GM12864 (cell line): Measurements from ENCODE around the gene ABCD2.
"Not testable (repeated sequence)": the region's sequence is repeated elsewhere in the genome, so short reads cannot be mapped to it uniquely, and the experiment has no call there.

ENCODE experiments used
- DNase-seq: peaks from one replicate; pipeline ENCODE4 v3.0.0-alpha.2; 2011; ENCODE audit warnings: low read depth
- H3K4me3 ChIP-seq: 2 replicates; pipeline ENCODE4 v1.5.1; 2011; ENCODE audit warnings: mild to moderate bottlenecking, low read depth, low read length, control low read depth
- TF ChIP-seq, protein P1 (sequence below): IDR thresholded peaks from 2 replicates; pipeline ENCODE4 v1.5.1; 2011; ENCODE audit warnings: low read depth, mild to moderate bottlenecking, moderate library complexity, low read length, control low read depth, inconsistent platforms; ENCODE audit errors: missing control alignments

ABCD2 gene

DNA sequence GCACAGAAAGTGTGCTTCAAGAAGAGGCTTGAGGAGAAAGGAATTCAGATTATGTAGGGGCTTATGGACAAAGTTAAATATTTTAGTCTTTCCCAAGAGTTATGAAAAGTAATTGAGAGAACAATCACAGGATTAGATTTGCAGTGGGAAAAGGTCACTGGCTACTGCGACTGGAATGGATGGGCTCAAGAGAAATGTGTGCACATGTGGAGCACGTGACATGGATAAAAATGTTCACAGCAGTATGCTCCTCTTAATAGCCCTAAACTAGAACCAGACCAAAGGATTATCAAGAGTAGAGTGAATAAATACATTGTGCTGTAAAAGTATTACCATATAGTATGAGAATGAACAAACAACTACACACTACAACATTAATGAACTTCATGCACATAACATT, 78.1 kb downstream of the ABCD2 start:
- TF ChIP-seq, protein P1, sequence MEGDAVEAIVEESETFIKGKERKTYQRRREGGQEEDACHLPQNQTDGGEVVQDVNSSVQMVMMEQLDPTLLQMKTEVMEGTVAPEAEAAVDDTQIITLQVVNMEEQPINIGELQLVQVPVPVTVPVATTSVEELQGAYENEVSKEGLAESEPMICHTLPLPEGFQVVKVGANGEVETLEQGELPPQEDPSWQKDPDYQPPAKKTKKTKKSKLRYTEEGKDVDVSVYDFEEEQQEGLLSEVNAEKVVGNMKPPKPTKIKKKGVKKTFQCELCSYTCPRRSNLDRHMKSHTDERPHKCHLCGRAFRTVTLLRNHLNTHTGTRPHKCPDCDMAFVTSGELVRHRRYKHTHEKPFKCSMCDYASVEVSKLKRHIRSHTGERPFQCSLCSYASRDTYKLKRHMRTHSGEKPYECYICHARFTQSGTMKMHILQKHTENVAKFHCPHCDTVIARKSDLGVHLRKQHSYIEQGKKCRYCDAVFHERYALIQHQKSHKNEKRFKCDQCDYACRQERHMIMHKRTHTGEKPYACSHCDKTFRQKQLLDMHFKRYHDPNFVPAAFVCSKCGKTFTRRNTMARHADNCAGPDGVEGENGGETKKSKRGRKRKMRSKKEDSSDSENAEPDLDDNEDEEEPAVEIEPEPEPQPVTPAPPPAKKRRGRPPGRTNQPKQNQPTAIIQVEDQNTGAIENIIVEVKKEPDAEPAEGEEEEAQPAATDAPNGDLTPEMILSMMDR = no peak
- no peak for DNase-seq
- no peak overlapping the region for H3K4me3 ChIP-seq

DNA sequence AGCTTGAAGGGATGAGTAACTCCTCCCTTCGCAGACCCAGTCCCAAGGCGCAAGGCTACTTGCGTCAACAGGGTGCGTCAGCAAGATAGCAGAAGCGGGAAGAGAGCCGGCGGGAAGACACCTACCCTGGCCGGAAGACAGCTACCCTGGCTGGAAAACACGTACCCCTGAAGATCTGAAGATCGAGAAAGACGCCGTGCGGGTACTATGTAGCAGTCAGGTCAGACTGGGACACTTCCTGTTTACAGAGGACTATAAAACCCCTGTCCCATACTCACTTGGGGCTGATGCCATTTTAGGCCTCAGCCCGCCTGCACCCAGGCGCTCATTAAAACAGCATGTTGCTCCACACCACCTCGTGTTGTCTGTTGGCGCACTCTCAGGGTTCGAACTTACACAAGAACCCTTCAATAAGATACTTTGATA, 80.9 kb downstream of the ABCD2 start:
- H3K4me3 ChIP-seq = no peak overlapping the region
- TF ChIP-seq, protein P1 = no peak
- DNase-seq = no peak

DNA sequence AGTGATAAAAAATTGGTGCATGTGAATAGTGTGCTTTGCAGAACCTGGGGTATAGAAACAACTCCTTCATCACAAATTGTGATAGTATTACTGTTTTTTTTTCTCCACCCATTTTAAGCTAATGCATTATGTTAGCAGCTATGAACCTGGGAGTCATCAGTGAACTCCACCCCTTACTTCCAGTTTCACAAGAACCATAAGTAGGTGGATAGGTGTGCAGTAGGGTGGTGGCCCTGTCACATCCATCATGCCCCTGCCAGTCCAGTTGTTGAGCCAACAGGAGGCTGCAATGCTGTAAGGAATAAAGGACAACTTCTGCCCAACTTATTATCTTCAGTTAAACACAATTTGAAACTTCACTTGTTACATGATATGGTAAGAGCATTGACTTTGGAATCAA, 85.7 kb downstream of the ABCD2 start:
- TF ChIP-seq, protein P1 = no peak
- DNase-seq = no peak
- no peak overlapping the region for H3K4me3 ChIP-seq

DNA sequence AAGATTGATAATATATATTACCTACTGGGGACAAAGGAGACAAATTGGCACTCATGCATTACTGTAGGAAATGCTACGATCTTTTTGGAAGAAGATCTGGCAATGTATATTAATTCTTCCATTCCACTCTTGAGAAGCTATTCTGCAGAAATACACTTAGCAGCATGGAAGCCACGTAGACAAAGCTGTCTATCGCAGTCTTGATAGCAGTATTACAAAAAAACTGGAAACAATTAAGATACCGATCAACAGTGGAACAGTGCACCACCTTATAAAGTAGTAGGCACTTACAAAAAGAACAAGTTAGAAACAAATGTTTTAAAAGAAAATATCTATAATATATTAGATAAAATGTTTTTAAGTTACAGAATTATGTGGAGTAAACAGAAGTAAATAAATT, 87.2 kb downstream of the ABCD2 start:
- TF ChIP-seq, protein P1 = no peak
- H3K4me3 ChIP-seq = no peak overlapping the region
- no peak for DNase-seq

DNA sequence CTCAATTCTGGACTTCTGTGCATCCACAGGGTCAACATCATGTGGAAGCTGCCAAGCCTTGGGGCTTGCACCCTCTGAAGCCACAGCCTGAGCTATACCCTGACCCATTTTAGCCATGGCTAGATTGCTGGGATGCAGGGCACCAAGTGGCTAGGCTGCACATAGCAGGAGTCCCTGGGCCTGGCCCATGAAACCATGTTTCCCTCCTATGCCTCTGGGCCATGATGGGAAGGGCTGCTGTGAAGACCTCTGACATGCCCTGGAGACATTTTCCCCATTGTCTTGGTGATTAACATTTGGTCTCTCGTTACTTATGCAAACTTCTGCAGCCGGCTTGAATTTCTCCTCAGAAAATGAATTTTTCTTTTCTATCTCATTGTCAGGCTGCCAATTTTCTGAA, 92.6 kb downstream of the ABCD2 start:
- TF ChIP-seq, protein P1 = no peak
- H3K4me3 ChIP-seq = no peak overlapping the region
- no peak for DNase-seq

DNA sequence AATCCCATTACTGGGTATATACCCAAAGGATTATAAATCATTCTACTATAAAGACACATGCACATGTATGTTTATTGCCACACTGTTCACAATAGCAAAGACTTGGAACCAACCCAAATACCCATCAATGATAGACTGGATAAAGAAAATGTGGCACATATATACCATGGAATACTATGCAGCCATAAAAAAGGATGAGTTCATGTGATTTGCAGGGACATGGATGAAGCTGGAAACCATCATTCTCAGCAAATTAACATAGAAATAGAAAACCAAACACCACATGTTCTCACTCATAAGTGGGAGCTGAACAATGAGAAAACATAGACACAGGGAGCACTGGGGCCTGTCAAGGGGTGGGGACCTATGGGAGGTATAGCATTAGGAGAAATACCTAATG, 97.4 kb downstream of the ABCD2 start:
- not testable (repeated sequence) for DNase-seq, H3K4me3 ChIP-seq

DNA sequence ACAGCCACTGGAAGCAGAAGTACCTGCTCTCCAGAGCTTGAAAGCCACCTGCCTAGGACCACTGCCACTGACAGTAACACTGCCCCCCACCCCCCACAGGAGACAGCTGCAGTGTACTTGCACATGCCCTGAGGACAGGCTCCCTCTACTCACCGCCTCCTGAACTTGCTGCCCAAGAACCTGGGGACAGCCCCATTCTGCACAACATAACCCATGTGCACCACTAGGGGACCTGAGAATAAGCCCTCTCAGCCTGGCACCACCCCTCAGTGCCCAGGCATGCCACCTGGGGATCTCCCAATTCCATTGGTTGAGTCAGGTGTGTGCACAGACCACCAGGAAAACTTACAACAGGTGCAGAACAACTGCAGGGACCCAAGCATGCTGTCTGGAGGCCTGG, 109.6 kb downstream of the ABCD2 start:
- TF ChIP-seq, protein P1 = no peak
- no peak for DNase-seq
- H3K4me3 ChIP-seq = no peak overlapping the region

DNA sequence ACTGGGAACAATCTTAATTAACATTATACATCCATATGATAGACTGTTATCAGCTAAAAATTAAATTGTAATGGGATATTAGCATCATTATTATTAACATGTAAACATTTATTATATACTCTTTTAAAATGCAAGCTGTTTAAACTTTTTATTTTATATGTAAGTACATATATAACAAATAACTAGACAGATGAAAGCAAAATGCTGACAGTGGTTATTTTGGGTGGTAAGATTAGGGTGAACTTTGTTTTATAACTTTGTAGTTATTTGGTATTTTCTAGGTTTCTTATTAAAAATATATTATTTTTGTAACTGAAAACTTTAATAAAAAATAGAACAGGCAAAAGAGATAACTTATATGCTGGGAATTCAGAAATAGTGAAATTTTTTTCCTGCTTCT, 114.0 kb downstream of the ABCD2 start:
- no peak for DNase-seq
- TF ChIP-seq, protein P1 = no peak
- H3K4me3 ChIP-seq = no peak overlapping the region
